Measurements from ENCODE around the gene SAMD9L.
"Not testable (repeated sequence)": the region's sequence is repeated elsewhere in the genome, so short reads cannot be mapped to it uniquely, and the experiment has no call there.

DNA sequence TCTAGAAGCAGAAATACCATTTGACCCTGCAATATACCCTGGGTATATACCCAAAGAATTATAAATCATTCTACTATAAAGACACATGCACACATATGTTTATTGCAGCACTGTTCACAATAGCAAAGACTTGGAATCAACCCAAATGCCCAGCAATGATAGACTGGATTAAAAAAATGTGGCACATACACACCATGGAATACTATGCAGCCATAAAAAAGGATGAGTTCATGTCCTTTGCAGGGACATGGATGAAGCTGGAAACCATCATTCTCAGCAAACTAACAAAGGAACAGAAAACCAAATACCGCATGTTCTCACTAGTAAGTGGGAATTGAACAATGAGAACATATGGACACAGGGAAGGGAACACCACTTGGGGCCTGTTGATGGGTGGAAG lies 21.2 kb downstream of the SAMD9L start:
- TF ChIP-seq CTCF (IDR thresholded peaks at IDR 0.05; ENCODE audit: low read depth, low read length, missing input control); SP1 (IDR thresholded peaks at IDR 0.05); TAF1 (conservative IDR thresholded peaks at IDR 0.05); EGR1 (IDR thresholded peaks at IDR 0.05; ENCODE audit: low read depth in 2 of 2); RAD21 (IDR thresholded peaks at IDR 0.05): not testable (repeated sequence)
- TF ChIP-seq, protein P1, sequence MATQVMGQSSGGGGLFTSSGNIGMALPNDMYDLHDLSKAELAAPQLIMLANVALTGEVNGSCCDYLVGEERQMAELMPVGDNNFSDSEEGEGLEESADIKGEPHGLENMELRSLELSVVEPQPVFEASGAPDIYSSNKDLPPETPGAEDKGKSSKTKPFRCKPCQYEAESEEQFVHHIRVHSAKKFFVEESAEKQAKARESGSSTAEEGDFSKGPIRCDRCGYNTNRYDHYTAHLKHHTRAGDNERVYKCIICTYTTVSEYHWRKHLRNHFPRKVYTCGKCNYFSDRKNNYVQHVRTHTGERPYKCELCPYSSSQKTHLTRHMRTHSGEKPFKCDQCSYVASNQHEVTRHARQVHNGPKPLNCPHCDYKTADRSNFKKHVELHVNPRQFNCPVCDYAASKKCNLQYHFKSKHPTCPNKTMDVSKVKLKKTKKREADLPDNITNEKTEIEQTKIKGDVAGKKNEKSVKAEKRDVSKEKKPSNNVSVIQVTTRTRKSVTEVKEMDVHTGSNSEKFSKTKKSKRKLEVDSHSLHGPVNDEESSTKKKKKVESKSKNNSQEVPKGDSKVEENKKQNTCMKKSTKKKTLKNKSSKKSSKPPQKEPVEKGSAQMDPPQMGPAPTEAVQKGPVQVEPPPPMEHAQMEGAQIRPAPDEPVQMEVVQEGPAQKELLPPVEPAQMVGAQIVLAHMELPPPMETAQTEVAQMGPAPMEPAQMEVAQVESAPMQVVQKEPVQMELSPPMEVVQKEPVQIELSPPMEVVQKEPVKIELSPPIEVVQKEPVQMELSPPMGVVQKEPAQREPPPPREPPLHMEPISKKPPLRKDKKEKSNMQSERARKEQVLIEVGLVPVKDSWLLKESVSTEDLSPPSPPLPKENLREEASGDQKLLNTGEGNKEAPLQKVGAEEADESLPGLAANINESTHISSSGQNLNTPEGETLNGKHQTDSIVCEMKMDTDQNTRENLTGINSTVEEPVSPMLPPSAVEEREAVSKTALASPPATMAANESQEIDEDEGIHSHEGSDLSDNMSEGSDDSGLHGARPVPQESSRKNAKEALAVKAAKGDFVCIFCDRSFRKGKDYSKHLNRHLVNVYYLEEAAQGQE (IDR thresholded peaks at IDR 0.05) = not testable (repeated sequence)
